AG04450 (cell line): Measurements from ENCODE around the gene MPRIP. TPM values are rescaled to one million over a fixed set of nuclear protein-coding genes. Genes with fewer than 3 reads are reported as not detected.

ENCODE experiments used
- CTCF ChIA-PET: fragments of 300-600, 350-600 bp; formaldehyde crosslinking; extraction: SDS; loops from one replicate; lab custom pipeline; 2022; ENCODE audit warnings: antibody characterized with exemption, inconsistent platforms; lab: Charles Lee
- POLR2A ChIA-PET: fragments of 350-600 bp; formaldehyde crosslinking; extraction: SDS; loops from one replicate; lab custom pipeline; 2021; ENCODE audit warnings: antibody characterized with exemption, inconsistent platforms; lab: Yijun Ruan, JAX
- DNase-seq: peaks from one replicate; pipeline ENCODE4 v3.0.0-alpha.2; 2011; ENCODE audit warnings: low read depth, low spot score
- H3K27ac ChIP-seq: one replicate; pipeline ENCODE4 v1.5.1; 2012; ENCODE audit warnings: low read depth, low read length, control low read depth
- H3K27me3 ChIP-seq: one replicate; pipeline ENCODE4 v1.6.0; 2012; ENCODE audit warnings: low read length; ENCODE audit not compliant: control insufficient read depth, insufficient read depth
- H3K4me3 ChIP-seq: 2 replicates; pipeline ENCODE4 v1.5.1; 2011; ENCODE audit warnings: mild to moderate bottlenecking, low read depth, low read length, control low read depth
- H3K9me3 ChIP-seq: 2 replicates; pipeline ENCODE4 v1.5.1; 2012; ENCODE audit warnings: low read length; ENCODE audit not compliant: control insufficient read depth, insufficient read depth
- CTCF ChIP-seq: IDR thresholded peaks from 2 replicates; pipeline ENCODE4 v1.5.1; 2011; ENCODE audit warnings: low read depth, low read length, control low read depth, inconsistent platforms
- polyA plus RNA-seq: library from polyadenylated mRNA; depleted of rRNA; stranded (reverse); fragments of >200 nt; gene quantifications from 2 replicates; pipeline ENCODE4 v1.2.3, GENCODE V29; 2011

The MPRIP gene
- polyA plus RNA-seq, 1 experiment = 95.0 TPM

- Histone ChIP-seq H3K9me3 (no peaks in the 10 kb centered on the region; the same call in 1 of the 2 replicates), H3K4me3 (no peak overlapping the region), H3K27ac (no peak overlapping the region), H3K27me3 (no peaks in the 10 kb centered on the region)
- ChIA-PET POLR2A (no interaction called here), CTCF (no interaction called here)
- TF ChIP-seq CTCF = no peak
- no peak for DNase-seq
These were observed 123.5 kb downstream of the MPRIP start for GRCh38 chr17:17165666-17166308.

- CTCF ChIA-PET = no interaction called here
- DNase-seq = no peak
These were observed 124.2 kb downstream of the MPRIP start for GRCh38 chr17:17166446-17166845.

DNA sequence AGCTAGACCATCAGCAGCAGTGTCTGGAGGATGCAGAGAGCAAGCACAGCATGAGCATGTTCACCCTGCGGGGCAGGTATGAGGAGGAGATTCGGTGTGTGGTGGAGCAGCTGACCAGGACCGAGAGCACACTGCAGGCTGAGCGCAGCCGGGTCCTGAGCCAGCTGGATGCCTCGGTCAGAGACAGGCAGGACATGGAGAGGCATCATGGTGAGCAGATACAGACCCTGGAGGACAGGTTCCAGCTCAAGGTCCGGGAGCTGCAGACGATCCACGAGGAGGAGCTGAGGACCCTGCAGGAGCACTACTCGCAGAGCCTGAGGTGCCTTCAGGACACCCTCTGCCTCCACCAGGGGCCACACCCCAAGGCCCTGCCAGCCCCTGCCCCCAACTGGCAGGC lies 125.1 kb downstream of the MPRIP start:
- TF ChIP-seq CTCF = no peak
- Histone ChIP-seq H3K9me3 (no peaks in the 10 kb centered on the region; the same call in 1 of the 2 replicates), H3K4me3 (no peak overlapping the region), H3K27ac (no peak overlapping the region), H3K27me3 (no peaks in the 10 kb centered on the region)
- DNase-seq = no peak
- ChIA-PET POLR2A (no interaction called here), CTCF (no interaction called here)

More at GRCh38 chr17:17166446-17166845, 124.2 kb downstream of the MPRIP start:
- no peak for TF ChIP-seq CTCF
- H3K27ac ChIP-seq = no peak overlapping the region
- H3K27me3 ChIP-seq = no peaks in the 10 kb centered on the region
- H3K9me3 ChIP-seq = no peaks in the 10 kb centered on the region; the same call in 1 of the 2 replicates
- no peak overlapping the region for H3K4me3 ChIP-seq
- POLR2A ChIA-PET = no interaction called here

GRCh38 chr17:17167986-17168385 lies 125.7 kb downstream of the MPRIP start:
- no peak for TF ChIP-seq CTCF
- CTCF ChIA-PET = no interaction called here

DNA sequence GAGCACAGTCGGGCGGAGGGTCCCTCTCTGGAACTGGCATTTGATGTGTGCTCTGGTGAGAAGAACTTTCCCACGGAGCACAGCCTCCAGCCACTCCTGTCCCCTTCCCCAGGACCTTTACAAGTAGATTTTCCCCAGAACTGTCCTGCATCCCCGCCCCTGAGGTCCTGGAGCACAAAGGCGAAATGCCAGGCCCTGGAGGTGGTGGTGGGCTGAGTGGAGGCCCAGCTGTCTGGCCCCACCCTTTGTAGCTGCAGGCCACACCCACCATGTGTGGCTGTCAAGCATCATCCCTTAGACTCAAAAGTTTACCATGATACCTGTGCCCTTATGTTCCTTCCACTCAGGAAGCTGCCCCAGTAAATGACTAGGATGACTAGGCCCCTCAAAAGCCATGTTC lies 126.1 kb downstream of the MPRIP start:
- Histone ChIP-seq H3K9me3 (no peaks in the 10 kb centered on the region; the same call in 1 of the 2 replicates), H3K27ac (no peak overlapping the region), H3K27me3 (no peaks in the 10 kb centered on the region), H3K4me3 (no peak overlapping the region)
- no peak for DNase-seq
- ChIA-PET POLR2A (interaction anchor here (0.9 kb wide), 1 partner anchor 9 kb away, joined by 3 read pairs; no protein-coding TSS in a partner anchor), CTCF (no interaction called here)
- TF ChIP-seq CTCF = no peak

More at GRCh38 chr17:17167986-17168385, 125.7 kb downstream of the MPRIP start:
- DNase-seq = no peak
- Histone ChIP-seq H3K27me3 (no peaks in the 10 kb centered on the region), H3K4me3 (no peak overlapping the region), H3K9me3 (no peaks in the 10 kb centered on the region; the same call in 1 of the 2 replicates), H3K27ac (no peak overlapping the region)
- POLR2A ChIA-PET = no interaction called here
